Measurements from ENCODE around the gene ATG4A. TPM values are rescaled to one million over a fixed set of nuclear protein-coding genes. Genes with fewer than 3 reads are reported as not detected.
A peak's percentile ranks its signal among the peaks of the same experiment; 100 is the strongest.

Gene ATG4A
- total and polyA plus RNA-seq, 2 experiments from 2014 or later, result 13.5 to 18.0 TPM

DNA sequence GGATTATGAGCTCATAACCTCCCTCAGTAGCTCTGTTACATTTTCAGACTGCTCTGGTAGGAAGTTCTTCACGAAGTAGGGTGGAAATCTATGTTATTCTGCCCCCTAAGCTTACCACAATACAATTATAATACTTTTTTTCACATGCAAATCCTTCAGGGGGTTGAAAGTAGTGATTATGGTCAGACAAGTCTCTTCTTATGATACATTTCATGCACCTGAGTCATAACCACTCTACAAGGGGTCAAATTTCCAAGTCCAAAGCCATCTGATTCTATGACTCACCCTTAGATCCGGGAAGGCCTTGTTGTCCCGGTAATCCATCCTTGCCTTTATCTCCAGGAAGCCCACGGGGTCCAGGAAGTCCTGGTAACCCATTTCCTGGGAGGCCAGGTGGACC is 95.2 kb downstream of the ATG4A start:
- Histone ChIP-seq H3K27ac (no peak overlapping the region), H2AFZ (no peak overlapping the region), H3K9me3 (ENCODE audit: low read depth) (no peaks in the 10 kb centered on the region), H3K4me2 (no peak overlapping the region), H3K36me3 (replicated peaks; ENCODE audit: insufficient read depth, low read depth) (no peaks in the 10 kb centered on the region), H3K79me2 (no peaks in the 10 kb centered on the region), H3K4me1 (ENCODE audit: insufficient read depth) (no peaks in the 10 kb centered on the region), H3K9me2 (replicated peaks; ENCODE audit: insufficient read depth) (no peaks in the 10 kb centered on the region), H3K27me3 (no peaks in the 10 kb centered on the region), H3K4me3 (no peak overlapping the region), H4K20me1 (ENCODE audit: insufficient read depth, poor library complexity, severe bottlenecking) (no peaks in the 10 kb centered on the region)
- 29% methylated on average over 4 of the region's 4 CpGs for WGBS (ENCODE audit: low lambda C conversion rate, missing lambda C conversion rate)
- TF ChIP-seq EZH2 (IDR thresholded peaks at IDR 0.05; ENCODE audit: borderline replicate concordance) (no peak), EZH2phosphoT487 (IDR thresholded peaks at IDR 0.05; ENCODE audit: low read depth, severe bottlenecking, unreplicated experiment) (no peak)
- TF ChIP-seq, protein P1, sequence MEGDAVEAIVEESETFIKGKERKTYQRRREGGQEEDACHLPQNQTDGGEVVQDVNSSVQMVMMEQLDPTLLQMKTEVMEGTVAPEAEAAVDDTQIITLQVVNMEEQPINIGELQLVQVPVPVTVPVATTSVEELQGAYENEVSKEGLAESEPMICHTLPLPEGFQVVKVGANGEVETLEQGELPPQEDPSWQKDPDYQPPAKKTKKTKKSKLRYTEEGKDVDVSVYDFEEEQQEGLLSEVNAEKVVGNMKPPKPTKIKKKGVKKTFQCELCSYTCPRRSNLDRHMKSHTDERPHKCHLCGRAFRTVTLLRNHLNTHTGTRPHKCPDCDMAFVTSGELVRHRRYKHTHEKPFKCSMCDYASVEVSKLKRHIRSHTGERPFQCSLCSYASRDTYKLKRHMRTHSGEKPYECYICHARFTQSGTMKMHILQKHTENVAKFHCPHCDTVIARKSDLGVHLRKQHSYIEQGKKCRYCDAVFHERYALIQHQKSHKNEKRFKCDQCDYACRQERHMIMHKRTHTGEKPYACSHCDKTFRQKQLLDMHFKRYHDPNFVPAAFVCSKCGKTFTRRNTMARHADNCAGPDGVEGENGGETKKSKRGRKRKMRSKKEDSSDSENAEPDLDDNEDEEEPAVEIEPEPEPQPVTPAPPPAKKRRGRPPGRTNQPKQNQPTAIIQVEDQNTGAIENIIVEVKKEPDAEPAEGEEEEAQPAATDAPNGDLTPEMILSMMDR (IDR thresholded peaks at IDR 0.05; ENCODE audit: poor library complexity), result no peak
- peak; percentile 16 for DNase-seq (ENCODE audit: low spot score)

DNA sequence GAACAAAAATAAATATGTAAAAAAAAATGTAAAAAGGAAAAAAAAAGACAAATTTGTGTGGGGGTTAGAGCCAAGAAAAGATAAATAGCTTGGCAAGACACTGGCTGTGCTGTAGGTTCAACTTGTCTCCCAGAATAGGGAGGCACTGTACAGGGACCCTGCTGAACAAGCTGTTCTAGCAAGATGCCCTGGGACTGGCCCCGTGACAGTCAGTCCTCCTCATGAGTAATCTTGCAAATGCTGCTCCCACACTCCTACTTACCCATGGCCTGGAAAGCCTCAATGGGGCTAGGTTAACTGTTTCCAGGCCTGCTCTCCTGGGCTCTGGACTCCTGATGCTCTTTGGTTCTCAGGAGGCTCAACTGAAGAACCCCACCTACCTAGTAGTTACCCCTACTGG is 106.8 kb downstream of the ATG4A start:
- Histone ChIP-seq H2AFZ (no peak overlapping the region), H4K20me1 (ENCODE audit: insufficient read depth, poor library complexity, severe bottlenecking) (no peaks in the 10 kb centered on the region), H3K9me2 (replicated peaks; ENCODE audit: insufficient read depth) (no peaks in the 10 kb centered on the region), H3K79me2 (no peaks in the 10 kb centered on the region), H3K36me3 (replicated peaks; ENCODE audit: insufficient read depth, low read depth) (no peaks in the 10 kb centered on the region), H3K9me3 (ENCODE audit: low read depth) (no peaks in the 10 kb centered on the region), H3K4me3 (no peak overlapping the region), H3K27ac (no peak overlapping the region), H3K4me1 (ENCODE audit: insufficient read depth) (no peaks in the 10 kb centered on the region), H3K27me3 (no peaks in the 10 kb centered on the region), H3K4me2 (no peak overlapping the region)
- 35% methylated on average over 1 of the region's 1 CpG for WGBS (ENCODE audit: low lambda C conversion rate, missing lambda C conversion rate)
- peak; percentile 16 for DNase-seq (ENCODE audit: low spot score)
- TF ChIP-seq EZH2 (IDR thresholded peaks at IDR 0.05; ENCODE audit: borderline replicate concordance) (no peak), EZH2phosphoT487 (IDR thresholded peaks at IDR 0.05; ENCODE audit: low read depth, severe bottlenecking, unreplicated experiment) (no peak)
- TF ChIP-seq, protein P1 (IDR thresholded peaks at IDR 0.05; ENCODE audit: poor library complexity), result no peak

DNA sequence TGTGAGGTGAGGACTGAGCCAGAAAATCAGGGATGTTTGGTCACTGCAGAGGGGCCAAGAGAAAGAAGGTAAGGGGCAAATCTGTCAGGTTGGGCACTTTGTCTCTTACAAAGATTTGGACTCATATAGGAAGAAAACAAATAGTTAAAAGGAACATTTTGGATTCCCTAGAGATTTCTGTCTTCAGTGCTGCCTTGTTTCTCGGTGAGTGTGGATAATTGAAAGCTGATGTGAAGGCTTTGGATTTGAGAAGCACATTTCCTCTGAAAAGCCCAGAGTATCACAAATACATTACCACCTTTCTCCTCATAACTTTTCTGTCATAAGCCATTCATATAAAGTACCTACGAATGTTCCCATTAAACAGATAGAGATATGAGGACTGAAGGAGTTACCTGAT is 107.5 kb downstream of the ATG4A start:
- Histone ChIP-seq H3K4me1 (ENCODE audit: insufficient read depth) (no peaks in the 10 kb centered on the region), H3K36me3 (replicated peaks; ENCODE audit: insufficient read depth, low read depth) (no peaks in the 10 kb centered on the region), H3K4me3 (no peak overlapping the region), H3K27me3 (no peaks in the 10 kb centered on the region), H4K20me1 (ENCODE audit: insufficient read depth, poor library complexity, severe bottlenecking) (no peaks in the 10 kb centered on the region), H3K27ac (no peak overlapping the region), H2AFZ (no peak overlapping the region), H3K4me2 (no peak overlapping the region), H3K9me3 (ENCODE audit: low read depth) (no peaks in the 10 kb centered on the region), H3K79me2 (no peaks in the 10 kb centered on the region), H3K9me2 (replicated peaks; ENCODE audit: insufficient read depth) (no peaks in the 10 kb centered on the region)
- no peak for DNase-seq (ENCODE audit: low spot score)
- WGBS (ENCODE audit: low lambda C conversion rate, missing lambda C conversion rate), result 70% methylated on average over 2 of the region's 2 CpGs
- TF ChIP-seq, protein P1 (IDR thresholded peaks at IDR 0.05; ENCODE audit: poor library complexity), result no peak
- TF ChIP-seq EZH2phosphoT487 (IDR thresholded peaks at IDR 0.05; ENCODE audit: low read depth, severe bottlenecking, unreplicated experiment) (no peak), EZH2 (IDR thresholded peaks at IDR 0.05; ENCODE audit: borderline replicate concordance) (no peak)

DNA sequence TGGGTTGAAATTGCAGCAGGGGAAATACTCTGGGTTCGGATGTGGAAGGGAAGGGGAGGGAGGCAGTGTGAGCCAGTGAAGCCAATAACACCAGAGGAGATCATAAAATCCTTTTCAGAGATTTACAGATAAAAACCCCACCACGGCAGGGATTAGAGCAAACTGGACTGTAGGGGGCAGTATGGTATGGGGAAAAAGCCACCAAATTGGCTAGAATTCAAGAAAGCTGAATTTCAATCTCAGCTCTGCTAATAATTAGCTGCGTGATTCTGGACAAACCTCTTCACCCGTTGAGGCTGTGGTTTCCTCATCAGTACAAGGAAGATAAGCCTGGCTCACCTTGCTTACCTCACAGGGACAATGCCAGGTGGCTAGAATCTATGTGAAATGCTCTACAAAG is 108.1 kb downstream of the ATG4A start:
- 28% methylated on average over 4 of the region's 4 CpGs for WGBS (ENCODE audit: low lambda C conversion rate, missing lambda C conversion rate)
- Histone ChIP-seq H3K4me1 (ENCODE audit: insufficient read depth) (no peaks in the 10 kb centered on the region), H3K36me3 (replicated peaks; ENCODE audit: insufficient read depth, low read depth) (no peaks in the 10 kb centered on the region), H3K4me2 (no peak overlapping the region), H3K79me2 (no peaks in the 10 kb centered on the region), H4K20me1 (ENCODE audit: insufficient read depth, poor library complexity, severe bottlenecking) (no peaks in the 10 kb centered on the region), H3K27ac (no peak overlapping the region), H2AFZ (no peak overlapping the region), H3K9me2 (replicated peaks; ENCODE audit: insufficient read depth) (no peaks in the 10 kb centered on the region), H3K27me3 (no peaks in the 10 kb centered on the region), H3K9me3 (ENCODE audit: low read depth) (no peaks in the 10 kb centered on the region), H3K4me3 (no peak overlapping the region)
- TF ChIP-seq, protein P1 (IDR thresholded peaks at IDR 0.05; ENCODE audit: poor library complexity), result peak; percentile 55
- TF ChIP-seq EZH2 (IDR thresholded peaks at IDR 0.05; ENCODE audit: borderline replicate concordance), result no peak
- DNase-seq (ENCODE audit: low spot score), result peak; percentile 62
